Uterus (tissue), 2 donors: Measurements from ENCODE around the gene SPP2.

Experiments
- CTCF ChIP-seq, 4 experiments: fragments of 200-600 bp in 2 of 4; fragments of 450-650 bp in 2 of 4; sonication (generic) in 2 of 4; IDR thresholded peaks; one replicate each; pipeline ENCODE4 v1.5.1; 2016 to 2019; ENCODE audit warnings: antibody characterized with exemption in 4 of 4, mild to moderate bottlenecking in 2 of 4, moderate library complexity in 1 of 4
- POLR2A ChIP-seq, 2 donors: fragments of 450-650 bp; IDR thresholded peaks; one replicate each; pipeline ENCODE4 v1.6.1; 2016; ENCODE audit warnings: antibody characterized with exemption in 2 of 2, mild to moderate bottlenecking in 1 of 2, moderate library complexity in 1 of 2

DNA sequence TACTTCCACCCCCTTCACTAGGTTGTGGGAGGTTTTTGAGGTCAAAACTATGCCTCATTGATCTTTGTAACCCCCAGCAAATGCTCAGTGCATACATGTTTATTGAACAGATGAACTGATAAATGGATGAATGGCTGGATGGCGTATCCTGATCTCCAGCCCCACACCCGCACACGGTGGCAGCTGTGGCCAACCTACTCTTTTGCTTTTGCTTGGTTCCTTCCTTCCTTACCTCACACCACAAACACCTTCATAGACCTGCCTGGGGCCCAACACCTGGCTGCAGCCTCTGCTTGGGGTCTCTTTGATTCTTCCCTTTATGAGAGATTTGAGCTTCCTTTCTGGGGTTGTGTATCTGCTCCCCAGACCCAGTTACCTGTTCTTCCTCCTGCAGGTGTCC, 25.9 kb downstream of the SPP2 start:
- TF ChIP-seq POLR2A (IDR thresholded peaks at IDR 0.05) (no peak), CTCF (IDR thresholded peaks at IDR 0.05) (no peak)
